HG03135 (cell line): ENCODE results near the gene TUBGCP6.

Experiments
- ATAC-seq: cut with Tn5 transposase; IDR thresholded peaks from one replicate; pipeline ENCODE4 v1.9.1; 2021; ENCODE audit warnings: mild to moderate bottlenecking, moderate library complexity; ENCODE audit not compliant: unreplicated experiment

TUBGCP6 gene

GRCh38 chr22:50197856-50198623 lies 46.8 kb downstream of the TUBGCP6 start:
- no peak for ATAC-seq

GRCh38 chr22:50197000-50197800 lies 47.6 kb downstream of the TUBGCP6 start:
- no peak for ATAC-seq

- ATAC-seq = no peak
Measured at GRCh38 chr22:50196256-50196655, 48.6 kb downstream of the TUBGCP6 start.

DNA sequence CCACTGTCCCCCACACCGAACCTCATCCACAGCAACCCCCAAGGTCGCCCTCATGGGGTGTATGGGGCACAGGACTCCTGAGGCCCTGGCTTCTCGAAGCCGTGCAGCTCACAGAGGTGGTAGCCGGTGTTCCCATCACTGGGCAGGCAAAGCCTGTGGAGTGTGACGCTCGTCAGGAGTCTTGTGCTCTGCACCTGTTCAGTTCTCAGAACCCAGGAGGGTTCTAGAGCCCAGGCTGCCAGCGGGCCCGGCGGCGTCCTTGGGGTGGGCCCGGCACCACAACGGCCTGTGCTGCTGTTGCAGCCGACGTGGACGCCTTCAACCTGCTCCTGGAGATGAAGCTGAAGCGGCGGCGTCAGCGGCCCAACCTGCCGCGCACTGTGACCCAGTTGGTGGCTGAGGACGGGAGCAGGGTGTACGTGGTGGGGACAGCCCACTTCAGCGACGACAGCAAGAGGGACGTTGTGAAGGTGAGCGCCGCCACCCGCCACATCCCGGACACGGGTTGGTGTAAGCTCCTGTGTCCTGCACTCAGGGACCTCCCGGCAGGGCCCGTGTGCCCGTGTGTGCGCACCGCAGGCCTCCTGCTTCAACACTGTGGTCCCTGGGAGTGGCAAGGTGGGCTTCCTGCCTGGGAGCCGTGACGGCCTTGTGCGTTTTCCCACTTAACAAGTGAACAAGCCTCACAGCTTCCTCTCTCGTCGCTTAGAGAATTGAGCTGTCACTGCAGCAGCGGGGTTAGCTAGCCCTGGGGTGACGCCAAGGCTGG lies 50.6 kb downstream of the TUBGCP6 start:
- no peak for ATAC-seq

DNA sequence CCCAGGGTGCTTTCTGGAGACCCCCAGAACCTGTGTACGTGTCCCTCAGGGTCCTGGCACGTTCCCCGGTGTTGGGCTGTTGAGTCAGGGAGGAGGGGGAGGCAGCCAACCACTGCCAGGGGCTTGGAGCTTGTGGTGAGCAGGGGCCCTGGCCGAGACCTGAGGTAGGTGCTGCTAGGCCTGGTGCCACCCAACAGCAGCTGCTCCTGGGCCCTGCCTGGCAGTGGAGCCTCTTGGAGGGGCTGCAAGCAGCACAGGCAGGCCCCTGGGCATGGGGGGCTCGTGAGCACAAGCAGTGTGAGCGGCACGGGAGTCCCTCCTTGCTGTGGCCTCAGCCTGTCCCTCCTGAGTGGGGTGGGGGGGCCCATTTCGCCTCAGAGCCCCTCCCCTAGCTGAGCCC lies 51.2 kb downstream of the TUBGCP6 start:
- no peak for ATAC-seq

DNA sequence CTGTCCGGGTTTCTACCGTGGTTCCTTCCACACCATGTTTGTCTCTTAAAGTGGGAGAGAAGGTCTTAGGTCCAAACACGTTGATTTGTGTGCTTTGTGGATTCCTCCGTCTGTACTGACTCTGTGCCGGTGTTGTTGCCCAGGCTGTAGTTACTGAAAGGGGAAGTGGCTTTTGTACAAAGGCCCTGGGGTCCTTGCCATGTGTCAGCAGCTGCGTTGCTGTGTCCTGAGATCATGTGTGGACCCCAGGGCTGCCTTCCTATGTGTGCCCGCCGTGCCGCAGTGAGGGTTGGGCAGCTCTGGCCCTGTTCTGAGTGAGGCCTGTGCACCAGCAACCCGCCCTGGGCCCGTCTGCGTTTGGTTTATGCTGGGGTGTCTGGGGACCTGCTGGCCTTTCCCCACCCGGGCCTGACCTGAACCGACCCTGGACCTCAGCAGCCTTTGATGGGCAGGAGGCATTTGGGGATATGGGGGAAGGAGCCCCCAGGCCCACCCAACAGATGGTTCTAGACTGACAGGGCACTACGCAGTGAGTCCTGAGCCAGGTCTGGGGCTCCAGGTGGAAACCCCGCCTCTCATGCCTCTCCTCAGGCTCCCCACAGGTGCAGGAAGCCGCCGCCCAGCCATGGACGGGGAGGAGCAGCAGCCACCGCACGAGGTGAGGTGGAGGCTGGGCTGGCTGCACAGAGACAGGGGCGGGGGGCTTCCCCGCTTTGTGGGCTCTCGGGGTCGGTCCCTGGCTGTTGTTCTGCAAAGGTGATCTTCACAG lies 52.2 kb downstream of the TUBGCP6 start:
- ATAC-seq = no peak

GRCh38 chr22:50190941-50191741 lies 53.7 kb downstream of the TUBGCP6 start:
- peak; percentile 35 for ATAC-seq

GRCh38 chr22:50190182-50190940 lies 54.5 kb downstream of the TUBGCP6 start:
- peak; percentile 46 for ATAC-seq

DNA sequence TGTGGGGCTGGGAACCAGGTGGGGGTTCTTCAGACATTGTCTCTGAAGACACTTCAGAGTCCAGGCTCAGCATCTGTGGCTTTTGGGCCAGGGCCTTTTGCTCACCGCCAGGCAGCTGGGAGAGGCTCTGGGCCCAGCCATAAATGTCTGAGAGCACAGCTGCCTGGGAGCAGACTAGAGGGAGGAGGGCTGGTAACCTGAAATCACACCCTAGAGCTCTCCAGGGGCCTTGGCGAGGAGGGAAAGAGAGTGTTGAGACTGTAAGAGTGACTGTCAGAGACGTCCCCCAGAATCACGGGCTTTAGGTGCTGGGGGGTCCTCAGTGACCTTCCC lies 55.0 kb downstream of the TUBGCP6 start:
- ATAC-seq = no peak

DNA sequence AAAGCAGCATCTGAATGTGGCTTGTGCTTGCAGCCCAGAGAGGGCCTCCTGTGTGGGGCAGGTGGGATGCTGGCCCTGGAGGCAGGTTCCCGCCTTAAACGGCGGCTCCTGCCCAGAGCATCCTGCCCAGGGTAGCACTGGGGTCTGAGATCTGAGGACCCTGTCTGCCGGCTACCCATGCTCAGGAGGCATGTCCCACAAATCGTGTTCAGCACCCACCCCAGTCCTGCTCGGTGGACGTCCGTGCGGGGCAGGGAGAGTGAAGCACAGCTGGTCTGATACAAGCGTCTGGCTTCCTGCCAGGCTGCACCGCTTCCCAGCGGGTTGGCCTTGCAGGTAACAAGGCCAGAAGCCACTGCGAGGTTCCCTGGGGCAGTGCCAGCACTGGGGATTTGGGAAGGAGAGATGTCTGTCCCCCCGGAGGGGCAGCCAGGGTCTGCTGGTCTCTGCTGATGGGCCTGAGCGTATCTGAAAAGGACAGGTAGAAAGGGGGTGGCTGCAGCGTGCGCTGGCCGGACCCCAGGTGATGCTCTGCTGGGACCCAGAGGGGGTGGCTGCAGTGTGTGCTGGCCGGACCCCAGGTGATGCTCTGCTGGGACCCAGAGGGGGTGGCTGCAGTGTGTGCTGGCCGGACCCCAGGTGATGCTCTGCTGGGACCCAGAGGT lies 55.5 kb downstream of the TUBGCP6 start:
- ATAC-seq = no peak

DNA sequence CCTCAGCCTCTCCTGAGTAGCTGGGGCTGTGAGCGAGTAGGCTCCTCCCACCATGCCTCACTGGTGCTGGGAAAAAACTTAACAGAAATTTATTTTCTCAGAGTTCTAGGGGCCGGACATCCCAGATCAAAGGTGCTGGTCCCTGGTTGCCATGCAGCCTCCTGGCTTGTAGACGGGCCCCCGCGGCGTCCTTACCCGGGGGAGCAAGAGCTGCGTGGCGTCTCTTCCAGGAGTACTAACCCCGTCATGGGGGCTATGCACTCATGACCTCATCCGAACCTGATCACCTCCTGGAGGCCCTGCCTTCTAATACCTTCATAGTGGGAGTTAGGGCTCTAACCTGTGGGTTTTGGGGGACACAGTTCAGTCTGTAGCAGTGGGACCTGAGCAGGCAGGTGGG lies 56.5 kb downstream of the TUBGCP6 start:
- no peak for ATAC-seq

DNA sequence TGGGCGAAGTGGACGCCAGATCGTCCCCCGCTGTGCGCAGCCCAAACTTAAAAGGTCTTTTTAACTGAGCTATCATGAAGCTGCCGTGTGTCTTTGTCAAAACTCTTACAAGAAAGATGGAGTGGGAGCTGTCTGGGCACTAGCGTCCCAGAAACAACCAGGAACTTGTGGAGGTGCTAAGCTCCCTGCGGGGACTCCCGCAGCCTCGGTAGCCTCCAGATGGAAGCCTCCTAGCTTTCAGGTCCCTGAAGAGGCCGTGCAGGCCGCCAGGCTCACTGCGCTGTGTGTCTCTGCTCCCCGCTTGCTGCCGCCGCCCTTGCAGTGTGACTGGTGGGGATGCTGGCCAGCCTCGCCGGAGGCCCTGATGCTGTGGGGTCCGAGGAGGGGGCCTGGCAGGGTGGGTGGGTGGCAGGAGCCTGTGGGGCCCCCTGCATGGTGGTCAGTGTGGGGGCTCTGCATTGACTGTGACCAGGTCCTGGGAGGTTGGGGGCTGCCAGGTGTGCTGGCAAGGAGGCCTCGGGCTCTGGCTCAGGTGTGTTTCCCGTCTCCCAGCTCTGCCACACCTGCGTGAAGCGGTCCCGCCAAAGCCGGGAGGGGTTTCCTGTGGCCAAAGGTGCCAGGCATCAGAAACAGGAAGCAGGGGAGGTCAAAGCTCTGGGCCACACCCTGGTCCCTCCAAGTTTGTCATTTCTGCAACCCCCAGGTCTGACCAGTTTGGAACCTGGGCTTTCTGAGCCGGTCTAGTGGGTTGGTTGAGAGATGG lies 57.9 kb downstream of the TUBGCP6 start:
- ATAC-seq = no peak

DNA sequence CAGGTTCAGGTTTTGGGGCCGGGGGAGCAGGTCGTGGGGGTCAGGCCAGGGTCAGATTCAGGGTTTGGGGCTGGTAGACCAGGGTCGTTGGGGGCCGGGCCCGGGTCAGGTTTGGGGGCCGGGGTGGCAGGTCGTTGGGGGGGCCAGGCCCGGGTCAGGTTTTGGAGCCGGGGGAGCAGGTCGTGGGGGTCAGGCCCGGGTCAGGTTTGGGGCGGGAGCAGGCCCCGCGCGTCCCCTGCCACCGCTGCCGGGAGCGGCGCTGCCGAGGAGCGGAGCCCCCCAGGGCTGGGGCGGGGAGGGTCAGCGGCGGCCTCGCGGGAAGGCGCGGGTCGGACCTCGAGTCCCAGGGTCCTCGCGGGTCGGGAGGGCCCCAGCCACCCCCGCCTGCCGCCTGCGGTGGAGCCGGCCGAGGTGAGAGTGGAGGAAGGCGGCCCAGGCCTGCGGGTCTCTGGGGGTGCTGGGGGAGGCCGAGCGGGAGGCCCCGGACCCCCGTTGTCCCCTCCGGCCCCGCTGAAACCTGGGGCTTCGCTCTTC lies 58.6 kb downstream of the TUBGCP6 start:
- ATAC-seq = no peak

GRCh38 chr22:50185375-50186087 lies 59.3 kb downstream of the TUBGCP6 start, which contains the start of gene TRABD:
Gene TRABD (plus strand): TSS chr22:50185913. CDS start chr22:50193061, 7,148 bp downstream.
- peak; percentile 44 for ATAC-seq

- ATAC-seq = no peak
Measured at GRCh38 chr22:50184902-50185374, 59.9 kb downstream of the TUBGCP6 start.

DNA sequence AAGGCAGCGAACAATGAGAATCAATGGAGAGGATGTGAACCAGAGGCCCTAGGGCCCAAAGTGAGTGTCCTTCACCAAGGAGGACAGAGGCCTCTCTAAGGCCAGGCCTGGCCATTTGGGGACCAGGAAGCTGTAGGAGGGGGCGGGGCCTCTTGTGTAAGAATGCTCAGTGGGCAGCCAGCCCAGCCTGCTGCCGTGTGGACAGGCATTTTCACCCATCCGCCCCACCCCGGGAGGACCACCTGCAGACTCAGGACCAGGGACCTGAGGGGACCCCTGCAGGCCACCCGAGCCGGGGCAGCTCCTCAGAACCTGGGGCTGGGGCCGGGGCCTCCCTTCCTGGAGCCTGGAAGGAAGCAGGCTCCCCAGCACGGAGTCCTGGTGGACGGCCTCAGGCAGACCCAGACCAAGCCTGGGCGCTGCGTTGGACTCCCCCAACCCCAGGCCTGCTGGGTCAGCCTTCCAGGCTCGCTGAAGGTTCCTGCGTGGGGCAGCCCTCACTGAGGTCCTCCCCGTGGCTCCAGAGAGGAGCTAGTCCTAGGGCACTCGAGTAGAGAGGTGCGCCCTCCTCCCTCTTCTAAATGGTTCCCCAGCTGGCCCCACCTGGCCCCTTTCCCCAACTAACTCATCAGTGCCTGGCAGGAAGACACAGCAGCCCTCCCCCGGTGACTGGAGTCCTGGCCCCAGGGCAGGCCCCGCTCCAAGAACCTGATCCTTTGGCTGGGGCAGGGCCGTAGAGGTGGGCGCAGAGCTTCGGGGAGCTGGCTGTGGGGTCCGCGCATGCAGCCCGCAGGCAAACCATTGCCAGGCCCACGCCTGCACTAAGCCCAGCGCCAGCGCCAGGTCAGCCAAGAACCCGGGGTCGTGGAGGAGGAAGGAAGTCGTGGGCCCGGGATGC lies 60.6 kb downstream of the TUBGCP6 start:
- ATAC-seq = no peak
